Measurements from ENCODE around the gene CECR2.

GRCh38 chr22:17570851-17571631 lies 201.8 kb downstream of the CECR2 start:
- TF ChIP-seq CTCF (IDR thresholded peaks at IDR 0.05) (no peak), POLR2A (IDR thresholded peaks at IDR 0.05) (no peak)
